H9 (cell line): ENCODE data around the gene IFNA13. TPM values are rescaled to one million over a fixed set of nuclear protein-coding genes. Genes with fewer than 3 reads are reported as not detected.

Source experiments
- DNase-seq: peaks from one replicate; pipeline ENCODE4 v3.0.0-alpha.2; 2017
- H2AFZ ChIP-seq: one replicate; pipeline ENCODE4 v1.6.1; 2013; ENCODE audit warnings: mild to moderate bottlenecking, low read length, control low read depth, moderate library complexity
- H2AK5ac ChIP-seq: 2 replicates; pipeline ENCODE4 v1.6.1; 2013; ENCODE audit warnings: low read length, control low read depth, mixed read lengths; ENCODE audit not compliant: insufficient read length
- H2BK120ac ChIP-seq: one replicate; pipeline ENCODE4 v1.6.1; 2013; ENCODE audit warnings: low read depth, mild to moderate bottlenecking, low read length, control low read depth, inconsistent platforms; ENCODE audit not compliant: poor library complexity, severe bottlenecking
- H2BK12ac ChIP-seq: 2 replicates; pipeline ENCODE4 v1.6.1; 2013; ENCODE audit warnings: low read length, control low read depth, mixed read lengths, low read depth; ENCODE audit not compliant: insufficient read length
- H2BK15ac ChIP-seq: 2 replicates; pipeline ENCODE4 v1.6.1; 2013; ENCODE audit warnings: low read depth, low read length, control low read depth
- H2BK20ac ChIP-seq: one replicate; pipeline ENCODE4 v1.6.1; 2013; ENCODE audit warnings: low read depth, mild to moderate bottlenecking, low read length, control low read depth, inconsistent platforms; ENCODE audit not compliant: poor library complexity, severe bottlenecking
- H2BK5ac ChIP-seq: 2 replicates; pipeline ENCODE4 v1.6.1; 2013; ENCODE audit warnings: low read length, control low read depth, mixed read lengths; ENCODE audit not compliant: insufficient read length
- H3K14ac ChIP-seq: 2 replicates; pipeline ENCODE4 v1.6.1; 2013; ENCODE audit warnings: low read length, control low read depth; ENCODE audit not compliant: insufficient read depth
- H3K18ac ChIP-seq: 2 replicates; pipeline ENCODE4 v1.6.1; 2013; ENCODE audit warnings: low read depth, mild to moderate bottlenecking, mixed read lengths, low read length, control low read depth; ENCODE audit not compliant: insufficient read length
- H3K23ac ChIP-seq: 2 replicates; pipeline ENCODE4 v1.6.1; 2013; ENCODE audit warnings: low read length, control low read depth, mixed read lengths, low read depth; ENCODE audit not compliant: insufficient read length
- H3K23me2 ChIP-seq: 2 replicates; pipeline ENCODE4 v1.6.1; 2013; ENCODE audit warnings: low read depth, mild to moderate bottlenecking, mixed read lengths, low read length, control low read depth; ENCODE audit not compliant: insufficient read length, poor library complexity, severe bottlenecking
- H3K27ac ChIP-seq: 2 replicates; pipeline ENCODE4 v1.5.1; 2013; ENCODE audit warnings: low read length, control low read depth, mixed read lengths, low read depth; ENCODE audit not compliant: insufficient read length
- H3K27me3 ChIP-seq: 2 replicates; pipeline ENCODE4 v1.6.1; 2013; ENCODE audit warnings: low read length, control low read depth, inconsistent platforms; ENCODE audit not compliant: insufficient read depth
- H3K4ac ChIP-seq: 2 replicates; pipeline ENCODE4 v1.6.1; 2013; ENCODE audit warnings: low read depth, mild to moderate bottlenecking, control low read depth, inconsistent platforms, low read length, moderate library complexity
- H3K4me1 ChIP-seq: 2 replicates; pipeline ENCODE4 v1.6.1; 2013; ENCODE audit warnings: low read length, control low read depth, inconsistent platforms; ENCODE audit not compliant: insufficient read depth
- H3K4me2 ChIP-seq: 2 replicates; pipeline ENCODE4 v1.6.1; 2013; ENCODE audit warnings: low read length, control low read depth, mixed read lengths; ENCODE audit not compliant: insufficient read length, insufficient read depth
- H3K56ac ChIP-seq: 2 replicates; pipeline ENCODE4 v1.6.1; 2013; ENCODE audit warnings: low read depth, mild to moderate bottlenecking, mixed read lengths, low read length, control low read depth; ENCODE audit not compliant: insufficient read length
- H3K79me1 ChIP-seq: 2 replicates; pipeline ENCODE4 v1.6.1; 2013; ENCODE audit warnings: low read depth, mild to moderate bottlenecking, moderate library complexity, low read length, control low read depth, inconsistent platforms; ENCODE audit not compliant: insufficient read depth, poor library complexity, severe bottlenecking
- H3K79me2 ChIP-seq: 2 replicates; pipeline ENCODE4 v1.6.1; 2013; ENCODE audit warnings: low read length, control low read depth, inconsistent platforms; ENCODE audit not compliant: insufficient read depth
- H3K9ac ChIP-seq: 2 replicates; pipeline ENCODE4 v1.6.1; 2013; ENCODE audit warnings: low read length, control low read depth, mixed read lengths; ENCODE audit not compliant: insufficient read length; ENCODE audit errors: extremely low read depth
- H3K9me3 ChIP-seq: one replicate; pipeline ENCODE4 v1.6.1; 2013; ENCODE audit warnings: low read depth, low read length, inconsistent platforms; ENCODE audit not compliant: control insufficient read depth
- H3T11ph ChIP-seq: one replicate; pipeline ENCODE4 v1.6.1; 2013; ENCODE audit warnings: mild to moderate bottlenecking, low read length, control low read depth, inconsistent platforms
- H4K20me1 ChIP-seq: one replicate; pipeline ENCODE4 v1.6.1; 2013; ENCODE audit not compliant: control insufficient read depth, insufficient read length, insufficient read depth
- H4K5ac ChIP-seq: 2 replicates; pipeline ENCODE4 v1.6.1; 2013; ENCODE audit warnings: low read depth, mild to moderate bottlenecking, mixed read lengths, low read length, control low read depth; ENCODE audit not compliant: insufficient read length
- H4K8ac ChIP-seq: replicated peaks from 2 replicates; pipeline ENCODE4 v1.6.1; 2013; ENCODE audit warnings: low read length, control low read depth, mixed read lengths, low read depth; ENCODE audit not compliant: insufficient read length
- H4K91ac ChIP-seq: 2 replicates; pipeline ENCODE4 v1.6.1; 2013; ENCODE audit warnings: low read depth, mild to moderate bottlenecking, moderate library complexity, mixed read lengths, low read length, control low read depth; ENCODE audit not compliant: insufficient read length
- H3K27ac Mint-ChIP-seq, 3 experiments: 2 replicates in 2 of 3; 3 replicates in 1 of 3; pipeline ENCODE4 v1.8.0; 2020 to 2021; ENCODE audit warnings: mixed read lengths in 3 of 3, mild to moderate bottlenecking in 1 of 3, moderate library complexity in 1 of 3
- H3K27me3 Mint-ChIP-seq: 2 replicates; pipeline ENCODE4 v1.8.0; 2021; ENCODE audit warnings: low read depth, mild to moderate bottlenecking, moderate library complexity, mixed read lengths
- H3K36me3 Mint-ChIP-seq, 3 experiments: 2 replicates in 2 of 3; 3 replicates in 1 of 3; pipeline ENCODE4 v1.8.0; 2020 to 2021; ENCODE audit warnings: low read depth in 3 of 3, mixed read lengths in 3 of 3; ENCODE audit not compliant: insufficient read depth in 1 of 3
- H3K4me1 Mint-ChIP-seq, 2 experiments: 2 replicates each; pipeline ENCODE4 v1.8.0; 2020; ENCODE audit warnings: mixed read lengths in 2 of 2
- H3K4me3 Mint-ChIP-seq, 2 experiments: 2 replicates in 1 of 2; 3 replicates in 1 of 2; pipeline ENCODE4 v1.8.0; 2020 to 2021; ENCODE audit warnings: mild to moderate bottlenecking in 2 of 2, mixed read lengths in 2 of 2, moderate library complexity in 1 of 2
- H3K9me3 Mint-ChIP-seq, 2 experiments: 2 replicates in 1 of 2; 3 replicates in 1 of 2; pipeline ENCODE4 v1.8.0; 2020; ENCODE audit warnings: mild to moderate bottlenecking in 2 of 2, mixed read lengths in 2 of 2, moderate library complexity in 1 of 2
- WGBS: extraction: QIAGEN DNeasy Blood & Tissue Kit; methylation state at CpG from one replicate; pipeline ENCODE4 v1.1.7; 2013; ENCODE audit warnings: missing lambda C conversion rate, low lambda C conversion rate, mixed read lengths; ENCODE audit not compliant: insufficient read length; ENCODE audit errors: extremely low coverage; 5-methylcytosine and 5-hydroxymethylcytosine counted together
- total RNA-seq: library from RNA; stranded (reverse); gene quantifications from 2 replicates; pipeline ENCODE4 v1.2.1, GENCODE V29; 2021
- TF ChIP-seq, protein P1 (sequence below): fragments of 200-600 bp; sonication (generic); conservative IDR thresholded peaks from 3 replicates; pipeline ENCODE4 v1.8.0; 2021; ENCODE audit warnings: antibody characterized with exemption, mild to moderate bottlenecking

The IFNA13 gene
- total RNA-seq, 1 experiment from 2014 or later: not detected

DNA sequence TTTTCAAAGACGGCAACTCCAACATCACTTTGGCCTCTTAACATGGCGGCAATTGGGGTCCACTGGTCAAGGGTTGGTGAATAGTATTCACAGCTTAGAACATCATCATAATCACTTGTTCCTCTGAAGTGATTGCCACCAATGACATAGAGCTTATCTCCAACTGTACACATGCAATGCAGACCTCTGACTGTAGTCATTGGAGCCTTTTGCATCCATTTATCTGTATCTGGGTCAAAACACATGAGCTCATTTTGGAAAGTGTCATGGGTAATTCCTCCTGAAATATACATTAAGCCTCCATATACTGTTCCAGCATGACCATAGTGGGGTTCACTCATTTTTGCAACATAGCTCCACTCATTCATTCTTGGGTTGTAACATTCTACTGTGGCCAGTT, 34.6 kb downstream of the IFNA13 start:
- Histone ChIP-seq H2BK20ac (no peak overlapping the region), H3K9ac (no peak overlapping the region), H3K14ac (no peak overlapping the region), H2BK12ac (no peak overlapping the region), H3K4ac (no peak overlapping the region), H2BK120ac (no peak overlapping the region), H3T11ph (no peak overlapping the region), H3K79me2 (peaks cover 26% of the 10 kb centered on the region; the same call in 1 of the 2 replicates), H3K4me2 (peak overlapping the region; percentile 66), H3K9me3 (no peaks in the 10 kb centered on the region), H3K27ac (no peak overlapping the region), H4K5ac (no peak overlapping the region), H3K56ac (no peak overlapping the region), H3K23ac (no peak overlapping the region), H2AK5ac (no peak overlapping the region), H3K79me1 (no peaks in the 10 kb centered on the region), H3K27me3 (no peaks in the 10 kb centered on the region), H2BK15ac (no peak overlapping the region), H2AFZ (no peak overlapping the region), H2BK5ac (no peak overlapping the region), H3K4me1 (peaks cover 4% of the 10 kb centered on the region; the same call in 1 of the 2 replicates), H4K91ac (no peak overlapping the region), H3K18ac (no peak overlapping the region), H4K8ac (no peak overlapping the region), H3K23me2 (no peaks in the 10 kb centered on the region), H4K20me1 (no peaks in the 10 kb centered on the region)
- Mint-ChIP-seq H3K36me3 (peaks cover 12 to 17% (median 16%) of the 10 kb centered on the region in 3 experiments; a peak in 6 of 7 replicates), H3K9me3 (no peaks in the 10 kb centered on the region; a peak in 1 of 5 replicates), H3K27ac (no peak overlapping the region), H3K27me3 (peaks cover 6% of the 10 kb centered on the region), H3K4me1 (peaks cover 29 to 30% of the 10 kb centered on the region in 2 experiments), H3K4me3 (peak overlapping the region; percentile 88 to 89; a peak in 4 of 5 replicates)
- no CpG with 5 or more reads among the region's 2 CpGs for WGBS
- TF ChIP-seq, protein P1, sequence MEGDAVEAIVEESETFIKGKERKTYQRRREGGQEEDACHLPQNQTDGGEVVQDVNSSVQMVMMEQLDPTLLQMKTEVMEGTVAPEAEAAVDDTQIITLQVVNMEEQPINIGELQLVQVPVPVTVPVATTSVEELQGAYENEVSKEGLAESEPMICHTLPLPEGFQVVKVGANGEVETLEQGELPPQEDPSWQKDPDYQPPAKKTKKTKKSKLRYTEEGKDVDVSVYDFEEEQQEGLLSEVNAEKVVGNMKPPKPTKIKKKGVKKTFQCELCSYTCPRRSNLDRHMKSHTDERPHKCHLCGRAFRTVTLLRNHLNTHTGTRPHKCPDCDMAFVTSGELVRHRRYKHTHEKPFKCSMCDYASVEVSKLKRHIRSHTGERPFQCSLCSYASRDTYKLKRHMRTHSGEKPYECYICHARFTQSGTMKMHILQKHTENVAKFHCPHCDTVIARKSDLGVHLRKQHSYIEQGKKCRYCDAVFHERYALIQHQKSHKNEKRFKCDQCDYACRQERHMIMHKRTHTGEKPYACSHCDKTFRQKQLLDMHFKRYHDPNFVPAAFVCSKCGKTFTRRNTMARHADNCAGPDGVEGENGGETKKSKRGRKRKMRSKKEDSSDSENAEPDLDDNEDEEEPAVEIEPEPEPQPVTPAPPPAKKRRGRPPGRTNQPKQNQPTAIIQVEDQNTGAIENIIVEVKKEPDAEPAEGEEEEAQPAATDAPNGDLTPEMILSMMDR: no peak
- no peak for DNase-seq
